Vagina (tissue), 2 donors: ENCODE measurements around the gene LYPD1. TPM values are rescaled to one million over a fixed set of nuclear protein-coding genes. Genes with fewer than 3 reads are reported as not detected.

Experiments
- DNase-seq, 2 donors: peaks; one replicate each; pipeline ENCODE4 v3.0.0-alpha.2; 2017; ENCODE audit errors: extremely low spot score in 2 of 2
- H3K27ac ChIP-seq: fragments of 200-600 bp; sonication (generic); one replicate; pipeline ENCODE4 v1.5.1; 2019
- H3K27me3 ChIP-seq: fragments of 200-600 bp; sonication (generic); one replicate; pipeline ENCODE4 v1.5.1; 2019
- H3K36me3 ChIP-seq, 2 donors: fragments of 200-600 bp; sonication (generic); one replicate each; pipeline ENCODE4 v1.5.1; 2017 to 2019
- H3K4me1 ChIP-seq: fragments of 200-600 bp; sonication (generic); one replicate; pipeline ENCODE4 v1.5.1; 2019
- H3K4me3 ChIP-seq, 2 donors: fragments of 200-600 bp; sonication (generic); 1 replicate in 1 of 2; 2 replicates in 1 of 2; pipeline ENCODE4 v1.5.1; 2016 to 2019
- H3K9me3 ChIP-seq: fragments of 200-600 bp; sonication (generic); one replicate; pipeline ENCODE4 v1.5.1; 2019
- CTCF ChIP-seq, 3 experiments: fragments of 450-650 bp in 2 of 3; fragments of 200-600 bp in 1 of 3; sonication (generic) in 1 of 3; IDR thresholded peaks; one replicate each; pipeline ENCODE4 v1.5.1; 2017 to 2019; ENCODE audit warnings: antibody characterized with exemption in 3 of 3, mild to moderate bottlenecking in 2 of 3, moderate library complexity in 2 of 3
- POLR2A ChIP-seq, 2 donors: fragments of 450-650 bp; IDR thresholded peaks; one replicate each; pipeline ENCODE4 v1.6.1; 2017; ENCODE audit warnings: antibody characterized with exemption in 2 of 2, mild to moderate bottlenecking in 2 of 2, moderate library complexity in 2 of 2
- POLR2AphosphoS5 ChIP-seq, 2 donors: sonication (generic); formaldehyde crosslinking; IDR thresholded peaks; one replicate each; pipeline ENCODE4 v1.9.0; 2017; ENCODE audit warnings: antibody characterized with exemption in 2 of 2, mild to moderate bottlenecking in 2 of 2, low read depth in 1 of 2; ENCODE audit not compliant: insufficient read depth in 1 of 2
- intact Hi-C: fragments of 100-400 bp; cut with DNase I; formaldehyde crosslinking; loops from one replicate; pipeline ENCODE4 v1.15.1; 2023
- total RNA-seq: library from RNA; depleted of rRNA; stranded (reverse); fragments of >200 nt; gene quantifications from one replicate; pipeline ENCODE4 v1.2.3, GENCODE V29; 2016

The LYPD1 gene
- total RNA-seq, 1 donor from 2014 or later, result not detected

GRCh38 chr2:132620115-132620514 lies 49.9 kb downstream of the LYPD1 start:
- H3K4me3 ChIP-seq, result no peak overlapping the region
- intact Hi-C loops, result no loop called here
- H3K27ac ChIP-seq, result no peak overlapping the region
- no peak for TF ChIP-seq CTCF (IDR thresholded peaks at IDR 0.05)
- H3K9me3 ChIP-seq, result no peaks in the 10 kb centered on the region
- H3K4me1 ChIP-seq, result peaks cover 11% of the 10 kb centered on the region
- no peaks in the 10 kb centered on the region for H3K36me3 ChIP-seq
- DNase-seq, result no peak
- no peaks in the 10 kb centered on the region for H3K27me3 ChIP-seq

GRCh38 chr2:132618734-132619133 lies 51.3 kb downstream of the LYPD1 start:
- intact Hi-C loops, result no loop called here
- TF ChIP-seq POLR2AphosphoS5 (IDR thresholded peaks at IDR 0.05; ENCODE audit: insufficient read depth in 1 of 2, low read depth in 1 of 2) (no peak), POLR2A (IDR thresholded peaks at IDR 0.05) (no peak), CTCF (IDR thresholded peaks at IDR 0.05) (no peak)

GRCh38 chr2:132617989-132618388 lies 52.0 kb downstream of the LYPD1 start:
- intact Hi-C loops, result no loop called here
- H3K27me3 ChIP-seq, result no peaks in the 10 kb centered on the region
- no peaks in the 10 kb centered on the region for H3K36me3 ChIP-seq
- TF ChIP-seq POLR2A (IDR thresholded peaks at IDR 0.05) (no peak), CTCF (IDR thresholded peaks at IDR 0.05) (no peak), POLR2AphosphoS5 (IDR thresholded peaks at IDR 0.05; ENCODE audit: insufficient read depth in 1 of 2, low read depth in 1 of 2) (no peak)
- DNase-seq, result no peak
- H3K27ac ChIP-seq, result no peak overlapping the region
- H3K9me3 ChIP-seq, result no peaks in the 10 kb centered on the region
- H3K4me1 ChIP-seq, result peaks cover 2% of the 10 kb centered on the region
- H3K4me3 ChIP-seq, result no peak overlapping the region

More at GRCh38 chr2:132618734-132619133, 51.3 kb downstream of the LYPD1 start:
- Histone ChIP-seq H3K4me3 (no peak overlapping the region), H3K9me3 (no peaks in the 10 kb centered on the region), H3K4me1 (peaks cover 10% of the 10 kb centered on the region), H3K36me3 (no peaks in the 10 kb centered on the region), H3K27ac (no peak overlapping the region), H3K27me3 (no peaks in the 10 kb centered on the region)
- DNase-seq, result no peak

GRCh38 chr2:132615329-132616085 lies 54.5 kb downstream of the LYPD1 start:
- intact Hi-C loops, result no loop called here
- Histone ChIP-seq H3K27ac (no peak overlapping the region), H3K4me3 (no peak overlapping the region), H3K9me3 (no peaks in the 10 kb centered on the region), H3K27me3 (no peaks in the 10 kb centered on the region), H3K4me1 (no peaks in the 10 kb centered on the region), H3K36me3 (no peaks in the 10 kb centered on the region)
- TF ChIP-seq POLR2AphosphoS5 (IDR thresholded peaks at IDR 0.05; ENCODE audit: insufficient read depth in 1 of 2, low read depth in 1 of 2) (no peak), POLR2A (IDR thresholded peaks at IDR 0.05) (no peak), CTCF (IDR thresholded peaks at IDR 0.05) (no peak)
- no peak for DNase-seq

- no peak for DNase-seq
- no peak overlapping the region for H3K27ac ChIP-seq
- TF ChIP-seq POLR2A (IDR thresholded peaks at IDR 0.05) (no peak), CTCF (IDR thresholded peaks at IDR 0.05) (no peak)
- H3K4me3 ChIP-seq, result no peak overlapping the region
- no peaks in the 10 kb centered on the region for H3K9me3 ChIP-seq
- H3K4me1 ChIP-seq, result no peaks in the 10 kb centered on the region
- intact Hi-C loops, result no loop called here
- no peaks in the 10 kb centered on the region for H3K36me3 ChIP-seq
- H3K27me3 ChIP-seq, result no peaks in the 10 kb centered on the region
Observed at GRCh38 chr2:132611719-132612118, 58.3 kb downstream of the LYPD1 start.
